HG03520 (cell line): ENCODE data around the gene ZNF804B.

Experiments used
- ATAC-seq: cut with Tn5 transposase; IDR thresholded peaks from one replicate; pipeline ENCODE4 v1.9.1; 2021; ENCODE audit warnings: mild to moderate bottlenecking, moderate library complexity; ENCODE audit not compliant: unreplicated experiment

The ZNF804B gene

GRCh38 chr7:88835147-88835728 lies 75.7 kb downstream of the ZNF804B start:
- ATAC-seq, result peak; percentile 94

GRCh38 chr7:88842201-88842600 lies 82.7 kb downstream of the ZNF804B start:
- no peak for ATAC-seq

GRCh38 chr7:88845091-88845490 lies 85.6 kb downstream of the ZNF804B start:
- ATAC-seq, result no peak

- no peak for ATAC-seq
These were observed 91.7 kb downstream of the ZNF804B start for GRCh38 chr7:88851220-88851619.

DNA sequence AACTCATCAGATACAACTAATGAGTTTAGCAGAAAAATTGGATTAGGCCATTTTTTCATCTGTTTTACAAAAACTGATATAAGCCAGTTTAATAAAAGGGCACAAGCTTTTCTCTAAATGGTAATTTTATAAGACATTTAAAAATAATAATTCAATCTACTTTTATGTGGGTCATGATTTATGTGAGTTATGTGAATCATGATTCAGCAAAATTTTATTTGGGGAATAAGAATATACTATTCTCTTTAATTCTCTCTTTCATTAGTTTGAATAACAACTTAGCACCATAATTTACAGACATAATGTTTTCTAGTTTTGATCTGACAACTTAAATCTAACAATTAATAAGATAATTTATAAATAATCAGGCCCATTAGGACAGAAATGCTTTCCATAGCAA lies 99.8 kb downstream of the ZNF804B start:
- no peak for ATAC-seq

- ATAC-seq, result peak; percentile 54
These were observed 106.9 kb downstream of the ZNF804B start for GRCh38 chr7:88866265-88866863.

DNA sequence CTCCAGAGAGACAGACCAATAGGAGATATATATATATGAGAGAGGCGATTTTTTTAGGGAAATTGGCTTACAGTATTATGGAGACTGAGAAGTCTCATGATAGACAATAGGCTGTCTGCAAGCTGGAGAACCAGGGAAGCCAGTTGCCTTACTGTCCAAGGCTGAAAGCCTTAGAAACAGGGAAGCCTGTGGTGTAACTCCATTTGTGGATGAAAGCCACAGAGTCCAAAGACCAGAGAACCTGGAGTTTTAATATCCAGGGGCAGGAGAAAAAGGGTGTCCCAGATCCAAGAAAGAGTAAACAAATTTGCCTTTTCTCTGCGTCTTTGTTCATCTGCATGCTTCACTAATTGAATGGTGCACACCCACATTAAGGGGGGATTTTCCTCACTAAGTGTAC lies 107.7 kb downstream of the ZNF804B start:
- ATAC-seq, result no peak

- no peak for ATAC-seq
These were observed 109.0 kb downstream of the ZNF804B start for GRCh38 chr7:88868456-88868855.

GRCh38 chr7:88881136-88881535 lies 121.6 kb downstream of the ZNF804B start:
- ATAC-seq, result no peak

DNA sequence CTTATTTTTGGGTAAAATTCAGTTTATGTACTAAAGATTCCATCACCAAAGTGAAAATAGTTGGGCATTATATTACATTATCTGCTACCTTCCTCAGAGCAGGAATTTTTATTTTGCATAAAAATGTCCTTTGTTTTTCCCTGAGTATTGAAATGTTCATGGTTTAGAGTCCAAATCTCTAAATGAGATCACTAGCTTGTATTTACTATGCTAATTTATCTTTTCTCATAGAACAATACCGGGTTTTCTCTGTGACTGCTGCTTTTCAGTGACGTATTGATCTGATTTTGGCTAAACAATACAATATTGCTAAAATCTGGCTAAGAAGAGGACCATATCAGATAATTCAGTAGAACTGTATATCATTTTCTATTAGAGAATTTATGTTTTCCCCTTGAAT lies 125.6 kb downstream of the ZNF804B start:
- ATAC-seq, result no peak

GRCh38 chr7:88888684-88889083 lies 129.2 kb downstream of the ZNF804B start:
- ATAC-seq, result no peak

DNA sequence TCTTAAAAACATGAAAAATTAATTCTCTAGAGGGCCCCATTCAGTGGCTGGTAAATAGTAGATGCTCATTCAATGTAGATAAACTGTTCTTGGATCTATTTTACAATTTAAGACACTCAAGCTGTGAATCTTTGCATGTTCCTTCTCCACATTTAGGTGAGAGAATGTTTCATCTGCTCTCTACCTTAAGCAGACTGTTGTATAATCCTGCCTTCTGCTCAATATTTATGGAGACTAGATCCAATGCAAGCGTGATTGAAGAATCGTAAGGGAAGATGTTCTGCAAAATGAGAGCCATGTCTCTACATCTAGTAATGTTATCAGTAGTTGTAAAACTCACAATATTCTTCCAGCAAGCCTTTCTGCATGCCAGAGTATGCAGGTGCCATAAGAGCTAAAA lies 151.0 kb downstream of the ZNF804B start:
- no peak for ATAC-seq

DNA sequence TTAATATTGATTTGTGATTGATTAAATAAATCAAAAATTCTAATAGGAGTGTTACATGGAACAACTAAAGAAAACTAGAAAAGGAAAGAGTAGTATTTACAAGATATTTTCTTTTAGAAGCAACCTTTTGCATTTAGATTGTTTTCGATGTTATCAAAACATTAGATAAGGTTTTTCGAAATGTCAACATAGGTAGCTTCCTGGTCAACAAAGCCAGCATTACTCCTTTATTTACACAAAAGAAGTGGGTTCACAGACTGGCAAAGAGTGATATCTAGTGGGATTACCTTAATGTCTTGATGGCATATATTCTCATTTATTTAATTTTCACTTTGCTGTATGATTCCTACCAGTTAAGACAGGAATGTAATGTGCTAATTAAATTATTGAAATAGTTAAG lies 153.4 kb downstream of the ZNF804B start:
- ATAC-seq, result no peak

DNA sequence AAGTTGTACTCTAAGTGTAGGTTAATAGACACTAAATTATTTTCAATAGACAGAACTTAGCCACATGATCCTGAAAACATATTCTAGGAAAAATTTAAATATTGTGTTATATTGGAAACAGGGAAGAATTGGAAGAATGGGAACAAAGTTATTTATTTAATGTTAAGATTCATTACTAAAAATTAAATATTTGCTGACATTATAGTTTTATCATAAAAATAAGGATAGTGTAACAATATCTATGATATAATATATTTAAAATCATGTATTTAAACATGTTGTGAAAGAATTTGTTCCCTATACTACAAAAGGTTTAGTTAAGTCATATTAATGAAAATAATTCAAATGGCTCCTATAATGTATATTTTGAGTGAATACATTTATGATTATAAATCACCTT lies 156.1 kb downstream of the ZNF804B start:
- no peak for ATAC-seq

- ATAC-seq, result no peak
These were observed 160.1 kb downstream of the ZNF804B start for GRCh38 chr7:88919478-88920131.

DNA sequence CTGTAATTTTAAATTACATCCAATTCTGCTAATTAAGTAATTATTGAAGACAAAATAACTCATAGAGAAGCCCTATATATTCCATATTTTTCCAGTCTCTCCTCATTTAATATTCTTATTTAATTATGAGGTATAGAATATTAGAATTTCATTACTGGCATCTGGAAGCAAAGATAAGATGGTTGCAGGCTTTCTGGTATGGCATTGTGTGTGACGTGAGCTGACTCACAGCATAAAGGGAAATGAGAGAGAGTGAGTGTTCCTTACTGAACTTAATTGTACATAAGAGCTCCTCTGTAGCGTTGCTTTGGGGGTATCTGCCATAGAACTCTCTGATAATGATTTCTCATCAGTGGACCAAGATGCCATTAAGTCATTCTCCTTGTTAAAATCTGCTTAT lies 163.4 kb downstream of the ZNF804B start:
- ATAC-seq, result no peak

GRCh38 chr7:88928276-88928675 lies 168.8 kb downstream of the ZNF804B start:
- no peak for ATAC-seq

- ATAC-seq, result no peak
These were observed 170.2 kb downstream of the ZNF804B start for GRCh38 chr7:88929719-88930118.

GRCh38 chr7:88933285-88933684 lies 173.8 kb downstream of the ZNF804B start:
- ATAC-seq, result no peak

GRCh38 chr7:88942815-88943501 lies 183.5 kb downstream of the ZNF804B start:
- ATAC-seq, result no peak

DNA sequence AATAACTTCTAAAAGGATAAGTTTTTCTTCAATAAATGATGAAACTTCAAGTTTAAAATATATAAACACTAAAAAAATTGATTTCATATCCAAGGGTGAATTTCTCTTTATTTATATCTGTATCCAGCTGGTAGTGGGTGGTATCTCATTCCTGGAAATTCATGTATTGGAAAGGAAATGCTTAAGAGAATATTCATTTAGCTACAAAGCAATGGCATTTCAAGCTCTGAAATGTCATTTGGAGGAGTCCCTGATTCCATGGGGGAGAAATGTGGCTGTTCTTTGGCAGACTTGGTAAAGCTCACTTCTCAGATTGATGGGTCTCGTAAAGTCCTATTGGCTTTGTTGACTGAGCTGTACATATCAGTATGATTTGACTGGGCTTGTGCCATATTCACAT lies 192.3 kb downstream of the ZNF804B start:
- no peak for ATAC-seq

- ATAC-seq, result no peak
These were observed 204.9 kb downstream of the ZNF804B start for GRCh38 chr7:88964418-88964817.
